Astrocyte (in vitro differentiated cells and primary cell): ENCODE measurements around the gene TRPC6.

Source experiments
- CTCF ChIP-seq: IDR thresholded peaks from 2 replicates; pipeline ENCODE4 v1.5.1; 2011; ENCODE audit warnings: low read depth, mild to moderate bottlenecking, inconsistent platforms, low read length, moderate library complexity; ENCODE audit not compliant: insufficient read depth
- EZH2 ChIP-seq: IDR thresholded peaks from 2 replicates; pipeline ENCODE4 v1.6.1; 2012; ENCODE audit warnings: mild to moderate bottlenecking, low read length, inconsistent platforms; ENCODE audit not compliant: insufficient read depth

DNA sequence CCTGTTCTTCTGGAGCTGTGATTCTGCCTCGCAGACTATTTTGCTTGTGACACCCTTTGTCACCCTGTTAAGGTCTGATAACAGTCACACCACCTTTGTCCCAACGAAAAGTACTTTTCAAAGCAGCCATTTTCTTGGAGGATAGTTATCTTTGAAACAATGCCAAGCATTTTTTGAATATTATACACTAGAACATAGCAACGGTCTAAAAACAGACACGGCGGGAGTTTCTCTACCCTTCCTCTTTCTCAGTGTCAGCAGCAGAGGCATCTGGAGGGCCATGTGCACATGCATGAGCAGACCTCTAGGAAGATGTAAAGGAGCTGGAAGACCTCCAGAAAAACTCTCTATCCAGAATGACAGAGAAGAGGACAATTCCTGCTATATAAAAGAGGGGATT, 86.5 kb downstream of the TRPC6 start:
- no peak for TF ChIP-seq EZH2
- no peak for TF ChIP-seq CTCF
